Measurements from ENCODE around the gene SYT5. TPM values are rescaled to one million over a fixed set of nuclear protein-coding genes. Genes with fewer than 3 reads are reported as not detected.

Gene SYT5
- total and polyA plus RNA-seq, 9 of the 15 experiments (the other 6 are each of a cell fraction or from before 2014, with no cell fraction given): 1.3 to 20.9 (median 8.8) TPM

GRCh38 chr19:55216461-55217198 is 36.5 kb upstream of the SYT5 start (continued):
- no peak for TF ChIP-seq SRSF9 (IDR thresholded peaks at IDR 0.05; ENCODE audit: borderline replicate concordance, low read depth, low read length)
- peak; percentile 43 for TF ChIP-seq SMAD1 (IDR thresholded peaks at IDR 0.05; ENCODE audit: low read depth, low read length, partially characterized antibody)
- TF ChIP-seq MTA3 (IDR thresholded peaks at IDR 0.05; ENCODE audit: borderline replicate concordance): no peak; the same call in none of the 2 replicates
- peak; percentile 86 for TF ChIP-seq GABPA (tag; conservative IDR thresholded peaks at IDR 0.05; ENCODE audit: low read depth)
- no peak for TF ChIP-seq CGGBP1 (CRISPR knock-in tag; IDR thresholded peaks at IDR 0.05)
- TF ChIP-seq SRF (CRISPR knock-in tag; IDR thresholded peaks at IDR 0.05): peak in 1 of 2 experiments; percentile 85; a peak in 2 of 4 replicates
- 0 out of 2 replicates have a peak, but pooled peaks have one; percentile 29 for TF ChIP-seq ZBTB7A (IDR thresholded peaks at IDR 0.05; ENCODE audit: borderline replicate concordance, control insufficient read depth, low read depth, low read length)
- TF ChIP-seq JUND (IDR thresholded peaks at IDR 0.05; ENCODE audit: borderline replicate concordance, low read depth, low read length): peak; percentile 98
- peak; percentile 86 for TF ChIP-seq JUND (tag; IDR thresholded peaks at IDR 0.05; ENCODE audit: borderline replicate concordance, low read depth, low read length)
- no peak for TF ChIP-seq PCBP2 (IDR thresholded peaks at IDR 0.05; ENCODE audit: low read depth, low read length, poor library complexity, severe bottlenecking)
- no peak; the same call in none of the 2 replicates for TF ChIP-seq BACH1 (tag; IDR thresholded peaks at IDR 0.05)
- TF ChIP-seq ZNF512 (tag; IDR thresholded peaks at IDR 0.05): no peak
- TF ChIP-seq ARID3A (IDR thresholded peaks at IDR 0.05; ENCODE audit: borderline replicate concordance, low read depth, low read length): peak; percentile 100
- peak; percentile 68; the same call in 1 of the 2 replicates for TF ChIP-seq RUNX1 (IDR thresholded peaks at IDR 0.05; ENCODE audit: low read depth)
- TF ChIP-seq AFF1 (IDR thresholded peaks at IDR 0.05; ENCODE audit: low read depth in 1 of 2, partially characterized antibody in 2 of 2): peak; percentile 76 to 98
- peak; percentile 96 for TF ChIP-seq CBFB (CRISPR knock-in tag; IDR thresholded peaks at IDR 0.05)
- TF ChIP-seq YBX1 (IDR thresholded peaks at IDR 0.05): no peak
- TF ChIP-seq DNMT1 (IDR thresholded peaks at IDR 0.05): no peak
